Measurements from ENCODE around the gene OPCML. TPM values are rescaled to one million over a fixed set of nuclear protein-coding genes. Genes with fewer than 3 reads are reported as not detected.

The OPCML gene
- total RNA-seq, 1 experiment from 2014 or later, result 0.94 TPM

DNA sequence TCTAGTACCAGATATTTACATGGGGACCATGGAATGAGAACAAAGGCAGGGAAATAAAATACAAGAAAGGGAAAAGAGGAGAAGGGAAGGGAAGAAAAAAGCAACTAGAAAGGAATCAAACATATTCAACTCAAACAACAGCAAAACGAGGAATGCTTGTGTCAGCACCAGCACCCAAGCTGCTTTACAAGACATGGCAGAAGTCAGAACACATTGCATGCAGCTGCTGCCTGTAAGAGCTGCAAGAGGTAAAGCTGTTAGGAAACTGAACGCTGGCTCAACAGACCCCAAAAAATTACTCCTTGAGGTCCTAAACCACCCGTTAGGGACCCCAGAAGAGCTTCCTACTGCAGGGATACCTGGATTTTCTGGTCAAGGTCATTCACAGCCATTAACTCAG, 296.9 kb downstream of the OPCML start:
- Mint-ChIP-seq H3K27me3 (ENCODE audit: low read depth) (peaks cover 23% of the 10 kb centered on the region), H3K27ac (no peak overlapping the region), H3K36me3 (ENCODE audit: insufficient read depth in 1 of 3, low read depth in 3 of 3) (peaks cover 0 to 6% (median 5%) of the 10 kb centered on the region in 3 experiments; a peak in 6 of 7 replicates), H3K4me1 (peaks cover 22 to 37% of the 10 kb centered on the region in 2 experiments), H3K9me3 (peaks cover 6 to 9% of the 10 kb centered on the region in 2 experiments), H3K4me3 (no peak overlapping the region)
- no peaks in the 10 kb centered on the region for H4K20me1 ChIP-seq (ENCODE audit: control insufficient read depth, insufficient read depth, insufficient read length)
- no peak overlapping the region for H3K4ac ChIP-seq (ENCODE audit: low read depth, low read length)
- H3K14ac ChIP-seq (ENCODE audit: insufficient read depth, low read length), result no peak overlapping the region; the same call in 1 of the 2 replicates
- DNase-seq, result no peak
- H3T11ph ChIP-seq (ENCODE audit: low read length), result no peak overlapping the region
- WGBS (ENCODE audit: extremely low coverage, insufficient read length, low lambda C conversion rate), result no CpG with 5 or more reads among the region's 3 CpGs
- H3K79me2 ChIP-seq (ENCODE audit: insufficient read depth, low read length), result no peaks in the 10 kb centered on the region
- H3K27me3 ChIP-seq (ENCODE audit: insufficient read depth, low read length), result no peaks in the 10 kb centered on the region
- H3K9me3 ChIP-seq (ENCODE audit: control insufficient read depth, low read depth, low read length), result no peaks in the 10 kb centered on the region
- H4K8ac ChIP-seq (replicated peaks; ENCODE audit: insufficient read length, low read depth, low read length), result no peak overlapping the region
- no peak overlapping the region for H3K23ac ChIP-seq (ENCODE audit: insufficient read length, low read depth, low read length)
- no peak overlapping the region for H2BK5ac ChIP-seq (ENCODE audit: insufficient read length, low read length)
- no peak overlapping the region for H3K4me2 ChIP-seq (ENCODE audit: insufficient read depth, insufficient read length, low read length)
- H3K9ac ChIP-seq (ENCODE audit: extremely low read depth, insufficient read length, low read length), result no peak overlapping the region
- H4K5ac ChIP-seq (ENCODE audit: insufficient read length, low read depth, low read length), result no peak overlapping the region
- H4K91ac ChIP-seq (ENCODE audit: insufficient read length, low read depth, low read length), result no peak overlapping the region
- no peaks in the 10 kb centered on the region for H3K23me2 ChIP-seq (ENCODE audit: insufficient read length, low read depth, low read length, poor library complexity, severe bottlenecking)
- no peak overlapping the region for H2BK15ac ChIP-seq (ENCODE audit: low read depth, low read length)
- no peak overlapping the region for H3K27ac ChIP-seq (ENCODE audit: insufficient read length, low read depth, low read length)
- no peak for TF ChIP-seq CTCF (conservative IDR thresholded peaks at IDR 0.05)
- no peak overlapping the region for H3K18ac ChIP-seq (ENCODE audit: insufficient read length, low read depth, low read length)
- no peak overlapping the region for H2BK20ac ChIP-seq (ENCODE audit: low read depth, low read length, poor library complexity, severe bottlenecking)
- no peak overlapping the region for H2BK12ac ChIP-seq (ENCODE audit: insufficient read length, low read depth, low read length)
- H3K79me1 ChIP-seq (ENCODE audit: insufficient read depth, low read depth, low read length, poor library complexity, severe bottlenecking), result no peaks in the 10 kb centered on the region
- no peak overlapping the region for H2AFZ ChIP-seq (ENCODE audit: low read length)
- no peak overlapping the region for H3K56ac ChIP-seq (ENCODE audit: insufficient read length, low read depth, low read length)
- H2BK120ac ChIP-seq (ENCODE audit: low read depth, low read length, poor library complexity, severe bottlenecking), result no peak overlapping the region
- no peak overlapping the region for H2AK5ac ChIP-seq (ENCODE audit: insufficient read length, low read length)
- H3K4me1 ChIP-seq (ENCODE audit: insufficient read depth, low read length), result no peaks in the 10 kb centered on the region; the same call in 1 of the 2 replicates

Measured in H9 (cell line).